G401 (cell line): Measurements from ENCODE around the gene MALSU1. TPM values are rescaled to one million over a fixed set of nuclear protein-coding genes. Genes with fewer than 3 reads are reported as not detected.

Experiments
- DNase-seq: peaks from one replicate; pipeline ENCODE4 v3.0.0-alpha.2; 2015; ENCODE audit warnings: low spot score
- in situ Hi-C: cut with HindIII; loops from 2 replicates; pipeline ENCODE4 v1.10.0; 2016; ENCODE audit warnings: low sequenced_read_pairs, mixed read lengths
- total RNA-seq: library from RNA; depleted of rRNA; stranded (reverse); fragments of >200 nt; shearing (Covaris generic); gene quantifications from 2 replicates; pipeline ENCODE4 v1.2.3, GENCODE V29; 2014; rRNA removed

MALSU1 gene
- total RNA-seq, 1 experiment from 2014 or later = 62.6 TPM

DNA sequence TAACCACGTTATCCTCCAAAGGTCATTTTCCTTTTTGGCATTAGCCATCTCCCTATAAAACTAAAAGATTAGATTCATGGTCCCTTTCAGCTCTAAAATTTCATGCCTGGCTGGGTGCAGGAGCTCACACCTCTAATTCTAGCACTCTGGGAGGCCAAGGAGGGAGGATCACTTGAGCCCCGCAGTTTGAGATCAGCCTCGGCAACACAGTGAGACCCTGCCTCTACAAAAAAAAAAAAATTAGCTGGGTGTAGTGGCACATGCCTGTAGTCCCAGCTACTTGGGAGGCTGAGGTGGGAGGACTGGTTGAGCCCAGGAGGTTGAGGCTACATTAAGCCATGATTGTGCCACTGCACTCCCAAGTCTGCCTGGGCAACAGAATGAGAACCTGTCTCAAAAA lies 57.0 kb downstream of the MALSU1 start:
- no peak for DNase-seq
- in situ Hi-C loops = no loop called here

- in situ Hi-C loops = no loop called here
- no peak for DNase-seq
Measured at GRCh38 chr7:23356726-23357125, 57.6 kb downstream of the MALSU1 start.

GRCh38 chr7:23357190-23358093 lies 58.3 kb downstream of the MALSU1 start:
- DNase-seq = peak; percentile 11
- in situ Hi-C loops = no loop called here

GRCh38 chr7:23358152-23358674 lies 59.1 kb downstream of the MALSU1 start:
- in situ Hi-C loops = no loop called here
- DNase-seq = no peak

Other genes starting within 250 kb of the MALSU1 start
- 33.1 and 36.0 TPM in 2 replicates for gene KLHL7, start 193.6 kb upstream of the MALSU1 start, total RNA-seq
- gene NUP42, start 117.3 kb upstream of the MALSU1 start, total RNA-seq = 48.9 and 77.0 TPM in 2 replicates
- gene GPNMB, start 52.6 kb upstream of the MALSU1 start, total RNA-seq = 14.3 and 20.3 TPM in 2 replicates
- gene IGF2BP3, start 171.2 kb downstream of the MALSU1 start, total RNA-seq = 47.0 and 69.7 TPM in 2 replicates
- gene TRA2A, start 232.6 kb downstream of the MALSU1 start, total RNA-seq = 10.3 and 17.0 TPM in 2 replicates